Measurements from ENCODE around the gene WDR12. TPM values are rescaled to one million over a fixed set of nuclear protein-coding genes. Genes with fewer than 3 reads are reported as not detected.

WDR12 gene
- total and polyA plus RNA-seq, 2 of the 13 experiments (the other 11 are each of a cell fraction or from before 2014, with no cell fraction given), result 94.4 to 216 TPM

GRCh38 chr2:202944816-202945215, 33.3 kb upstream of the WDR12 start:
- ATAC-seq, result no peak
- WGBS (ENCODE audit: low lambda C conversion rate), result 73% methylated on average over 3 of the region's 3 CpGs
- Histone ChIP-seq H3K9me3 (ENCODE audit: low read length) (peaks cover 11% of the 10 kb centered on the region), H2AFZ (ENCODE audit: low read length) (no peak overlapping the region), H3K27ac (ENCODE audit: extremely low read length, insufficient read depth, low read length) (no peak overlapping the region), H3K4me2 (ENCODE audit: low read depth, low read length) (no peak overlapping the region), H4K20me1 (ENCODE audit: insufficient read depth, low read length) (no peaks in the 10 kb centered on the region), H3K36me3 (replicated peaks in 1 of 2; ENCODE audit: control insufficient read depth in 1 of 2, insufficient read depth in 2 of 2, low read length in 2 of 2) (no peaks in the 10 kb centered on the region), H3K4me1 (ENCODE audit: insufficient read depth, low read length) (no peaks in the 10 kb centered on the region), H3K9ac (ENCODE audit: insufficient read depth, low read depth, low read length) (no peak overlapping the region), H3K79me2 (ENCODE audit: insufficient read depth, low read length) (no peaks in the 10 kb centered on the region), H3K4me3 (replicated peaks in 1 of 3; ENCODE audit: insufficient read depth in 1 of 3, low read depth in 2 of 3, low read length in 3 of 3) (no peak overlapping the region), H3K27me3 (ENCODE audit: control insufficient read depth in 1 of 2, insufficient read depth in 2 of 2, low read length in 2 of 2) (no peaks in the 10 kb centered on the region)
- intact Hi-C loops (cut with micrococcal nuclease; ENCODE audit: unreplicated experiment) (no loop called here), in situ Hi-C loops (cut with HindIII; ENCODE audit: extremely low pct_ligation_motif_present, low pct_unique_long_range_greater_than_20kb) (no loop called here)
- ChIA-PET CTCF (ENCODE audit: low intra/inter-chr PET ratio, low total read pairs) (no interaction called here), POLR2A (no interaction called here)
- TF ChIP-seq CCDC6 (CRISPR knock-in tag; IDR thresholded peaks at IDR 0.05) (no peak), IRF1 (CRISPR knock-in tag; IDR thresholded peaks at IDR 0.05; ENCODE audit: low read depth) (no peak), HNF4A (CRISPR knock-in tag; IDR thresholded peaks at IDR 0.05) (no peak), SYNCRIP (IDR thresholded peaks at IDR 0.05; ENCODE audit: insufficient read depth, low read depth, low read length) (no peak), ZNF704 (CRISPR knock-in tag; IDR thresholded peaks at IDR 0.05; ENCODE audit: borderline replicate concordance) (no peak), TCF7L2 (IDR thresholded peaks at IDR 0.05; ENCODE audit: low read depth, low read length) (no peak), RARA (CRISPR knock-in tag; IDR thresholded peaks at IDR 0.05) (no peak), ZC3H4 (CRISPR knock-in tag; IDR thresholded peaks at IDR 0.05; ENCODE audit: borderline replicate concordance) (no peak), PAX8 (CRISPR knock-in tag; IDR thresholded peaks at IDR 0.05; ENCODE audit: borderline replicate concordance) (no peak), ZNF414 (CRISPR knock-in tag; IDR thresholded peaks at IDR 0.05) (no peak), MEF2D (CRISPR knock-in tag; IDR thresholded peaks at IDR 0.05) (no peak)
- no TSS peak for BruUV-seq (replicated peaks)
- no peak for FAIRE-seq
- no peak for DNase-seq (ENCODE audit: low spot score)
